Measurements from ENCODE around the gene CRX. TPM values are rescaled to one million over a fixed set of nuclear protein-coding genes. Genes with fewer than 3 reads are reported as not detected.

The CRX gene
- total and polyA plus RNA-seq, 2 donors (not counting 3 experiments of a cell fraction or from before 2014, with no cell fraction given), result not detected

- dilution Hi-C loops (cut with MboI; ENCODE audit: extremely low pct_ligation_motif_present, low sequenced_read_pairs), result no loop called here
- intact Hi-C loops (cut with micrococcal nuclease), result no loop called here
- POLR2A ChIA-PET, result no interaction called here
Measured at GRCh38 chr19:47794526-47794925, 27.2 kb upstream of the CRX start.

GRCh38 chr19:47796785-47797184 lies 25.0 kb upstream of the CRX start:
- ChIA-PET POLR2A (no interaction called here), CTCF (interaction anchor here (0.8 to 1.0 kb wide), 5 partner anchors 10 to 263 kb away, joined by 3 to 4 read pairs (median 3); no protein-coding TSS in a partner anchor)
- no peak overlapping the region for H3K4me3 ChIP-seq (replicated peaks in 1 of 3; ENCODE audit: insufficient read depth in 1 of 3, low read depth in 1 of 3, low read length in 3 of 3)
- no peaks in the 10 kb centered on the region for H3K36me3 ChIP-seq (ENCODE audit: control insufficient read depth in 2 of 2, extremely low read depth in 1 of 2, insufficient read depth in 2 of 2, low read length in 2 of 2)
- H3K79me2 ChIP-seq (ENCODE audit: control insufficient read depth, insufficient read depth, low read length), result no peaks in the 10 kb centered on the region
- H3K9me3 ChIP-seq (replicated peaks; ENCODE audit: control insufficient read depth, insufficient read depth, low read length), result no peaks in the 10 kb centered on the region
- H3K4me2 ChIP-seq (ENCODE audit: insufficient read depth, low read length), result no peak overlapping the region
- H3K9ac ChIP-seq (replicated peaks; ENCODE audit: extremely low read depth, insufficient read depth, low read length), result no peak overlapping the region
- no TSS peak for BruUV-seq (replicated peaks)
- dilution Hi-C loops (cut with MboI; ENCODE audit: extremely low pct_ligation_motif_present, low sequenced_read_pairs) (no loop called here), intact Hi-C loops (cut with micrococcal nuclease) (no loop called here)
- DNase-seq (ENCODE audit: low read depth, low spot score) (no peak), FAIRE-seq (no peak)
- H3K27me3 ChIP-seq (ENCODE audit: control insufficient read depth in 2 of 2, insufficient read depth in 2 of 2, low read length in 2 of 2), result no peaks in the 10 kb centered on the region
- H3K4me1 ChIP-seq (ENCODE audit: control insufficient read depth, extremely low read depth, insufficient read depth, low read length), result no peaks in the 10 kb centered on the region
- no peak overlapping the region for H3K27ac ChIP-seq (ENCODE audit: insufficient read depth, low read depth, low read length)
- H4K20me1 ChIP-seq (replicated peaks; ENCODE audit: control insufficient read depth, extremely low read depth, insufficient read depth, low read length), result no peaks in the 10 kb centered on the region
- TF ChIP-seq, protein P1, sequence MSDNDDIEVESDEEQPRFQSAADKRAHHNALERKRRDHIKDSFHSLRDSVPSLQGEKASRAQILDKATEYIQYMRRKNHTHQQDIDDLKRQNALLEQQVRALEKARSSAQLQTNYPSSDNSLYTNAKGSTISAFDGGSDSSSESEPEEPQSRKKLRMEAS (IDR thresholded peaks at IDR 0.05; ENCODE audit: insufficient read depth, insufficient read length), result no peak
- TF ChIP-seq POLR2A (IDR thresholded peaks at IDR 0.05; ENCODE audit: low read depth, low read length) (no peak), MYC (IDR thresholded peaks at IDR 0.05; ENCODE audit: low read depth, low read length) (no peak), EZH2 (IDR thresholded peaks at IDR 0.05; ENCODE audit: borderline replicate concordance, low read depth, low read length, severe bottlenecking) (no peak), FOS (IDR thresholded peaks at IDR 0.05; ENCODE audit: borderline replicate concordance, insufficient read depth, low read length) (no peak), CTCF (IDR thresholded peaks at IDR 0.05; ENCODE audit: extremely low read depth in 1 of 2, insufficient read depth in 1 of 2, low read depth in 1 of 2, low read length in 2 of 2) (no peak), JUN (IDR thresholded peaks at IDR 0.05; ENCODE audit: borderline replicate concordance, insufficient read depth, insufficient read length, low read depth) (no peak), GATA2 (IDR thresholded peaks at IDR 0.05; ENCODE audit: insufficient read depth, insufficient read length, low read depth, low read length) (no peak), POLR2AphosphoS5 (IDR thresholded peaks at IDR 0.05; ENCODE audit: insufficient read depth, low read depth, low read length) (no peak)
- no peak overlapping the region for H2AFZ ChIP-seq (ENCODE audit: low read depth, low read length)
- H3K9me1 ChIP-seq (replicated peaks; ENCODE audit: control insufficient read depth, extremely low read depth, insufficient read depth, low read length), result no peaks in the 10 kb centered on the region

More at GRCh38 chr19:47794526-47794925, 27.2 kb upstream of the CRX start:
- H3K27ac ChIP-seq (ENCODE audit: insufficient read depth, low read depth, low read length), result no peak overlapping the region
- H3K9ac ChIP-seq (replicated peaks; ENCODE audit: extremely low read depth, insufficient read depth, low read length), result no peak overlapping the region
- no TSS peak for BruUV-seq (replicated peaks)
- H4K20me1 ChIP-seq (replicated peaks; ENCODE audit: control insufficient read depth, extremely low read depth, insufficient read depth, low read length), result no peaks in the 10 kb centered on the region
- H3K79me2 ChIP-seq (ENCODE audit: control insufficient read depth, insufficient read depth, low read length), result no peaks in the 10 kb centered on the region
- no peak overlapping the region for H3K4me2 ChIP-seq (ENCODE audit: insufficient read depth, low read length)
- H3K4me3 ChIP-seq (replicated peaks in 1 of 3; ENCODE audit: insufficient read depth in 1 of 3, low read depth in 1 of 3, low read length in 3 of 3), result no peak overlapping the region
- no peaks in the 10 kb centered on the region for H3K9me3 ChIP-seq (replicated peaks; ENCODE audit: control insufficient read depth, insufficient read depth, low read length)
- H3K27me3 ChIP-seq (ENCODE audit: control insufficient read depth in 2 of 2, insufficient read depth in 2 of 2, low read length in 2 of 2), result no peaks in the 10 kb centered on the region
- DNase-seq (ENCODE audit: low read depth, low spot score), result no peak
- no peaks in the 10 kb centered on the region for H3K9me1 ChIP-seq (replicated peaks; ENCODE audit: control insufficient read depth, extremely low read depth, insufficient read depth, low read length)
- H2AFZ ChIP-seq (ENCODE audit: low read depth, low read length), result no peak overlapping the region
- CTCF ChIA-PET, result interaction anchor here (1.3 to 1.9 kb wide), 3 partner anchors 29 to 75 kb away, joined by 3 to 8 read pairs (median 5); no protein-coding TSS in a partner anchor
- TF ChIP-seq CTCF (IDR thresholded peaks at IDR 0.05; ENCODE audit: extremely low read depth in 1 of 2, insufficient read depth in 1 of 2, low read depth in 1 of 2, low read length in 2 of 2) (peak in 1 of 2 donors; percentile 13), JUN (IDR thresholded peaks at IDR 0.05; ENCODE audit: borderline replicate concordance, insufficient read depth, insufficient read length, low read depth) (no peak)
- FAIRE-seq, result no peak
- H3K4me1 ChIP-seq (ENCODE audit: control insufficient read depth, extremely low read depth, insufficient read depth, low read length), result no peaks in the 10 kb centered on the region
- H3K36me3 ChIP-seq (ENCODE audit: control insufficient read depth in 2 of 2, extremely low read depth in 1 of 2, insufficient read depth in 2 of 2, low read length in 2 of 2), result no peaks in the 10 kb centered on the region
